Calu3 (cell line): ENCODE measurements around the gene CEP41. TPM values are rescaled to one million over a fixed set of nuclear protein-coding genes. Genes with fewer than 3 reads are reported as not detected.

Experiments
- BruUV-seq: library from RNA; stranded (reverse); fragments of 400-500 nt; replicated peaks from 2 replicates; lab custom pipeline; 2021; lab: Mats Ljungman, UMichigan
- CTCF ChIA-PET: fragments of 300-600 bp; sonication (Branson Sonifier 250); formaldehyde crosslinking; loops from one replicate; lab custom pipeline; 2022; ENCODE audit warnings: antibody characterized with exemption; lab: Charles Lee
- DNase-seq: peaks from one replicate; pipeline ENCODE4 v3.0.0; 2022
- H3K27ac Mint-ChIP-seq: one replicate; pipeline ENCODE4 v1.8.0; 2022; ENCODE audit warnings: mixed read lengths; ENCODE audit not compliant: unreplicated experiment
- H3K27me3 Mint-ChIP-seq: one replicate; pipeline ENCODE4 v1.8.0; 2022; ENCODE audit warnings: mixed read lengths; ENCODE audit not compliant: unreplicated experiment
- H3K36me3 Mint-ChIP-seq: one replicate; pipeline ENCODE4 v1.8.0; 2022; ENCODE audit warnings: mild to moderate bottlenecking, moderate library complexity, mixed read lengths; ENCODE audit not compliant: insufficient read depth, unreplicated experiment
- H3K4me1 Mint-ChIP-seq: one replicate; pipeline ENCODE4 v1.8.0; 2022; ENCODE audit warnings: mild to moderate bottlenecking, low read depth, mixed read lengths; ENCODE audit not compliant: unreplicated experiment
- H3K4me3 Mint-ChIP-seq: one replicate; pipeline ENCODE4 v1.8.0; 2022; ENCODE audit warnings: mild to moderate bottlenecking, low read depth, moderate library complexity, mixed read lengths; ENCODE audit not compliant: unreplicated experiment
- H3K9me3 Mint-ChIP-seq: one replicate; pipeline ENCODE4 v1.8.0; 2022; ENCODE audit warnings: low read depth, mixed read lengths; ENCODE audit not compliant: unreplicated experiment
- CTCF ChIP-seq: fragments of 200-600 bp; IDR thresholded peaks from one replicate; pipeline ENCODE4 v1.8.0; 2022; ENCODE audit warnings: antibody characterized with exemption; ENCODE audit not compliant: unreplicated experiment
- intact Hi-C: fragments of 100-400 bp; cut with micrococcal nuclease; formaldehyde crosslinking; loops from one replicate; pipeline ENCODE4 v1.10.0; 2022; ENCODE audit not compliant: unreplicated experiment
- total RNA-seq: library from RNA; stranded (reverse); gene quantifications from 2 replicates; pipeline ENCODE4 v1.2.3, GENCODE V29; 2022

Gene CEP41
- total RNA-seq, 1 experiment from 2014 or later: 21.6 TPM

DNA sequence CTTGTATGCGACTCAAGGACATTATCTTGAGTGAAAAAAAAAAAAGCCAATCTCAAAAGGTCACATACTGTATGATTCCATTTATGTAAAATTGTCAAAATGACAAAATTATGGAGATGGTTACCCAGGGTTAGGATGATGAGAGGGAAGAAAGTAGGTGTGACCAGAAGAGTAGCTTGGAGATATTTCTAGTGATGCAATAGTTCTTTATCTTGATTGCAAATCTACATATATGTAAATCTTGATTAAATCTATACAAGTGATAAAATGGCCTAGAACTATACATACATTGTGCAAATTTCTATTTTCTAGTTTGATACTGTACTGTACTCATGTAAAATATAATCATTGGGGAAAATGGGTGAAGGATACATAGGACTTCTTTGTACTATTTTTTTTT lies 4.6 kb downstream of the CEP41 start:
- Mint-ChIP-seq H3K36me3 (peaks cover 16% of the 10 kb centered on the region), H3K27me3 (no peaks in the 10 kb centered on the region), H3K9me3 (no peaks in the 10 kb centered on the region), H3K4me1 (no peaks in the 10 kb centered on the region), H3K4me3 (no peak overlapping the region), H3K27ac (no peak overlapping the region)
- CTCF ChIA-PET: no interaction called here
- no TSS peak for BruUV-seq
- no peak for DNase-seq
- no peak for TF ChIP-seq CTCF
- intact Hi-C loops: no loop called here

DNA sequence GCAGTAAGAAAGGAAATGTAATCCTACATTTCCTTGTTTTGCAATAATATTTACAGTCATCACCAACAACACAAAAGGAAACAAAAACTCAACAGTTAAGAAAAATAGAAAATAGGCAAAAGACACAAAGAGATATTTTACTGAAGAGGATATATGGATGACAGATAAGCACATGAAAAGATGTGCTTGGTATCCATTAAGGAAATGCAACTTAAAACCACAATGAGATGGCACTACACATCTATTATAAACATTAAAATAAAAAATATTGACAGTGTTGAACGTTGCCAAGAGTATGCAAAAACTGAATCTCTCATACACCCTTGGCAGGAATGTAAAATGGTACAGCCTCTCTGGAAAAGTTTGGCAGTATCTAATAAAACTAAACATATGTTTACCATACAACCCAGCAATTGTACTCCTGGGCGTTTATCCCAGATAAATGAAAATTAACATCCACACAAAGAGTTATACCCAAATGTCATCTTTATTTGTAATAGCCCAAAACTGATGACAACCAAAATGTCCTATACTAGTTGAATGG lies 5.4 kb downstream of the CEP41 start:
- CTCF ChIA-PET: no interaction called here
- intact Hi-C loops: no loop called here
- Mint-ChIP-seq H3K27me3 (no peaks in the 10 kb centered on the region), H3K9me3 (no peaks in the 10 kb centered on the region), H3K4me3 (no peak overlapping the region), H3K36me3 (peaks cover 7% of the 10 kb centered on the region), H3K27ac (no peak overlapping the region), H3K4me1 (no peaks in the 10 kb centered on the region)
- TF ChIP-seq CTCF: no peak
- no peak for DNase-seq
- BruUV-seq: no TSS peak

- Mint-ChIP-seq H3K4me3 (no peak overlapping the region), H3K9me3 (no peaks in the 10 kb centered on the region), H3K27ac (no peak overlapping the region), H3K4me1 (no peaks in the 10 kb centered on the region), H3K27me3 (no peaks in the 10 kb centered on the region), H3K36me3 (no peaks in the 10 kb centered on the region)
- CTCF ChIA-PET: no interaction called here
- no TSS peak for BruUV-seq
- intact Hi-C loops: no loop called here
- TF ChIP-seq CTCF: no peak
- DNase-seq: no peak
Measured at GRCh38 chr7:130433301-130433700, 7.5 kb downstream of the CEP41 start.

- Mint-ChIP-seq H3K36me3 (no peaks in the 10 kb centered on the region), H3K9me3 (no peaks in the 10 kb centered on the region), H3K27ac (no peak overlapping the region), H3K27me3 (no peaks in the 10 kb centered on the region), H3K4me3 (no peak overlapping the region), H3K4me1 (no peaks in the 10 kb centered on the region)
- intact Hi-C loops: no loop called here
- CTCF ChIA-PET: no interaction called here
- no peak for DNase-seq
- no peak for TF ChIP-seq CTCF
- no TSS peak for BruUV-seq
Measured at GRCh38 chr7:130432886-130433285, 7.9 kb downstream of the CEP41 start.
